Astrocyte of the cerebellum (primary cell): ENCODE results near the gene KIAA0513.

ENCODE experiments used
- DNase-seq: peaks from one replicate; pipeline ENCODE4 v3.0.0-alpha.2; 2011; ENCODE audit warnings: low read depth
- H3K4me3 ChIP-seq: 2 replicates; pipeline ENCODE4 v1.5.1; 2011; ENCODE audit warnings: mild to moderate bottlenecking, low read depth, low read length, moderate library complexity
- CTCF ChIP-seq: IDR thresholded peaks from 2 replicates; pipeline ENCODE4 v1.5.1; 2012; ENCODE audit warnings: low read length, low read depth, moderate library complexity, mild to moderate bottlenecking; ENCODE audit errors: missing control alignments
- in situ Hi-C: cut with HindIII; loops from 2 replicates; pipeline ENCODE4 v1.10.0; 2017; ENCODE audit warnings: low sequenced_read_pairs

The KIAA0513 gene

GRCh38 chr16:84996365-84996764 lies 31.2 kb upstream of the KIAA0513 start:
- in situ Hi-C loops: no loop called here
- no peak for DNase-seq
- TF ChIP-seq CTCF: no peak
- H3K4me3 ChIP-seq: no peak overlapping the region

- H3K4me3 ChIP-seq: no peak overlapping the region
- no peak for DNase-seq
- no peak for TF ChIP-seq CTCF
- in situ Hi-C loops: no loop called here
These were observed 28.4 kb upstream of the KIAA0513 start for GRCh38 chr16:84999200-84999599.

- TF ChIP-seq CTCF: no peak
- in situ Hi-C loops: no loop called here
- H3K4me3 ChIP-seq: no peak overlapping the region
- DNase-seq: no peak
These were observed 27.6 kb upstream of the KIAA0513 start for GRCh38 chr16:84999857-85000480.

- DNase-seq: no peak
- no peak for TF ChIP-seq CTCF
- in situ Hi-C loops: no loop called here
- H3K4me3 ChIP-seq: no peak overlapping the region
These were observed 25.5 kb upstream of the KIAA0513 start for GRCh38 chr16:85002099-85002541.

GRCh38 chr16:85002608-85003007 lies 25.0 kb upstream of the KIAA0513 start:
- no peak overlapping the region for H3K4me3 ChIP-seq
- TF ChIP-seq CTCF: no peak
- no peak for DNase-seq
- in situ Hi-C loops: no loop called here

- no peak overlapping the region for H3K4me3 ChIP-seq
- TF ChIP-seq CTCF: no peak
- DNase-seq: no peak
These were observed 24.5 kb upstream of the KIAA0513 start for GRCh38 chr16:85003076-85003475.

More at GRCh38 chr16:85003076-85003475, 24.5 kb upstream of the KIAA0513 start:
- in situ Hi-C loops: no loop called here
